ENCODE measurements around the gene SCN4A.
"Not testable (repeated sequence)": the region's sequence is repeated elsewhere in the genome, so short reads cannot be mapped to it uniquely, and the experiment has no call there.

The SCN4A gene

GRCh38 chr17:63928966-63929695, 43.6 kb downstream of the SCN4A start:
- H3K27ac Mint-ChIP-seq (ENCODE audit: low read depth), result no peak overlapping the region
- H3K9me3 Mint-ChIP-seq, result no peaks in the 10 kb centered on the region
- no peak overlapping the region for H3K4me3 Mint-ChIP-seq
- no peaks in the 10 kb centered on the region for H3K27me3 Mint-ChIP-seq
- DNase-seq (ENCODE audit: low spot score in 2 of 2) (no peak), ATAC-seq (replicated peaks; ENCODE audit: extremely low read depth, poor library complexity, severe bottlenecking) (no peak)
- H3K4me1 Mint-ChIP-seq, result peaks cover 22% of the 10 kb centered on the region
- H3K36me3 Mint-ChIP-seq (ENCODE audit: insufficient read depth), result peaks cover 1% of the 10 kb centered on the region

GRCh38 chr17:63928172-63928666, 44.5 kb downstream of the SCN4A start:
- H3K36me3 Mint-ChIP-seq (ENCODE audit: insufficient read depth), result peaks cover 1% of the 10 kb centered on the region
- H3K27ac Mint-ChIP-seq (ENCODE audit: low read depth), result no peak overlapping the region
- H3K4me1 Mint-ChIP-seq, result peaks cover 22% of the 10 kb centered on the region
- ATAC-seq (replicated peaks; ENCODE audit: extremely low read depth, poor library complexity, severe bottlenecking), result no peak
- H3K9me3 Mint-ChIP-seq, result no peaks in the 10 kb centered on the region
- H3K27me3 Mint-ChIP-seq, result no peaks in the 10 kb centered on the region
- no peak overlapping the region for H3K4me3 Mint-ChIP-seq
- no peak for DNase-seq (ENCODE audit: low spot score in 2 of 2)

- DNase-seq (ENCODE audit: low spot score in 2 of 2) (no peak), ATAC-seq (replicated peaks; ENCODE audit: extremely low read depth, poor library complexity, severe bottlenecking) (no peak)
- Mint-ChIP-seq H3K4me1 (peaks cover 20% of the 10 kb centered on the region), H3K9me3 (no peaks in the 10 kb centered on the region), H3K4me3 (no peak overlapping the region), H3K27ac (ENCODE audit: low read depth) (no peak overlapping the region), H3K27me3 (no peaks in the 10 kb centered on the region), H3K36me3 (ENCODE audit: insufficient read depth) (no peaks in the 10 kb centered on the region)
These were observed 45.1 kb downstream of the SCN4A start for GRCh38 chr17:63927464-63928171.

- no peaks in the 10 kb centered on the region for H3K27me3 Mint-ChIP-seq
- no peaks in the 10 kb centered on the region for H3K36me3 Mint-ChIP-seq (ENCODE audit: insufficient read depth)
- H3K27ac Mint-ChIP-seq (ENCODE audit: low read depth), result no peak overlapping the region
- no peak for ATAC-seq (replicated peaks; ENCODE audit: extremely low read depth, poor library complexity, severe bottlenecking)
- no peak for DNase-seq (ENCODE audit: low spot score in 2 of 2)
- H3K4me3 Mint-ChIP-seq, result no peak overlapping the region
- no peaks in the 10 kb centered on the region for H3K9me3 Mint-ChIP-seq
- H3K4me1 Mint-ChIP-seq, result peaks cover 8% of the 10 kb centered on the region
These were observed 46.6 kb downstream of the SCN4A start for GRCh38 chr17:63926164-63926563.

GRCh38 chr17:63925615-63926014, 47.1 kb downstream of the SCN4A start:
- Mint-ChIP-seq H3K4me1 (peaks cover 2% of the 10 kb centered on the region), H3K27me3 (no peaks in the 10 kb centered on the region), H3K9me3 (no peaks in the 10 kb centered on the region), H3K27ac (ENCODE audit: low read depth) (no peak overlapping the region), H3K36me3 (ENCODE audit: insufficient read depth) (no peaks in the 10 kb centered on the region), H3K4me3 (no peak overlapping the region)
- ATAC-seq (replicated peaks; ENCODE audit: extremely low read depth, poor library complexity, severe bottlenecking) (no peak), DNase-seq (ENCODE audit: low spot score in 2 of 2) (no peak)

GRCh38 chr17:63922402-63922801, 50.3 kb downstream of the SCN4A start:
- H3K4me3 Mint-ChIP-seq; H3K27ac Mint-ChIP-seq (ENCODE audit: low read depth); ATAC-seq (replicated peaks; ENCODE audit: extremely low read depth, poor library complexity, severe bottlenecking); H3K4me1 Mint-ChIP-seq; H3K9me3 Mint-ChIP-seq; H3K36me3 Mint-ChIP-seq (ENCODE audit: insufficient read depth); DNase-seq (ENCODE audit: low spot score in 2 of 2): not testable (repeated sequence)
- H3K27me3 Mint-ChIP-seq, result peaks cover 11% of the 10 kb centered on the region

- H3K4me3 Mint-ChIP-seq, result not testable (repeated sequence)
These were observed 51.9 kb downstream of the SCN4A start for GRCh38 chr17:63920779-63921178.

GRCh38 chr17:63920050-63920449, 52.7 kb downstream of the SCN4A start:
- H3K27me3 Mint-ChIP-seq, result peaks cover 11% of the 10 kb centered on the region
- not testable (repeated sequence) for H3K36me3 Mint-ChIP-seq (ENCODE audit: insufficient read depth); ATAC-seq (replicated peaks; ENCODE audit: extremely low read depth, poor library complexity, severe bottlenecking); H3K9me3 Mint-ChIP-seq; H3K4me3 Mint-ChIP-seq; H3K27ac Mint-ChIP-seq (ENCODE audit: low read depth); H3K4me1 Mint-ChIP-seq; DNase-seq (ENCODE audit: low spot score in 2 of 2)

More at GRCh38 chr17:63920779-63921178, 51.9 kb downstream of the SCN4A start:
- H3K27ac Mint-ChIP-seq (ENCODE audit: low read depth); DNase-seq (ENCODE audit: low spot score in 2 of 2); H3K36me3 Mint-ChIP-seq (ENCODE audit: insufficient read depth); ATAC-seq (replicated peaks; ENCODE audit: extremely low read depth, poor library complexity, severe bottlenecking); H3K4me1 Mint-ChIP-seq; H3K9me3 Mint-ChIP-seq: not testable (repeated sequence)
- H3K27me3 Mint-ChIP-seq, result peaks cover 11% of the 10 kb centered on the region

- H3K27ac Mint-ChIP-seq (ENCODE audit: low read depth), result no peak overlapping the region
- DNase-seq (ENCODE audit: low spot score in 2 of 2), result peak; percentile 64 to 71
- H3K4me3 Mint-ChIP-seq, result no peak overlapping the region
- H3K4me1 Mint-ChIP-seq, result peaks cover 7% of the 10 kb centered on the region
- H3K9me3 Mint-ChIP-seq, result no peaks in the 10 kb centered on the region
- ATAC-seq (replicated peaks; ENCODE audit: extremely low read depth, poor library complexity, severe bottlenecking), result peak; percentile 84
- peaks cover 4% of the 10 kb centered on the region for H3K36me3 Mint-ChIP-seq (ENCODE audit: insufficient read depth)
- H3K27me3 Mint-ChIP-seq, result peaks cover 11% of the 10 kb centered on the region
These were observed 53.4 kb downstream of the SCN4A start for GRCh38 chr17:63919311-63919723.

- DNase-seq (ENCODE audit: low spot score in 2 of 2); H3K36me3 Mint-ChIP-seq (ENCODE audit: insufficient read depth); H3K4me1 Mint-ChIP-seq; H3K27ac Mint-ChIP-seq (ENCODE audit: low read depth); ATAC-seq (replicated peaks; ENCODE audit: extremely low read depth, poor library complexity, severe bottlenecking); H3K4me3 Mint-ChIP-seq; H3K9me3 Mint-ChIP-seq: not testable (repeated sequence)
- H3K27me3 Mint-ChIP-seq, result peaks cover 11% of the 10 kb centered on the region
These were observed 53.9 kb downstream of the SCN4A start, which contains the start of gene GH1 for GRCh38 chr17:63918789-63919305. Gene GH1 (minus strand): TSS chr17:63918839. CDS start chr17:63918776, 63 bp downstream.

- H3K36me3 Mint-ChIP-seq (ENCODE audit: insufficient read depth), result peaks cover 5% of the 10 kb centered on the region
- H3K27ac Mint-ChIP-seq (ENCODE audit: low read depth), result no peak overlapping the region
- H3K4me1 Mint-ChIP-seq, result peaks cover 7% of the 10 kb centered on the region
- ATAC-seq (replicated peaks; ENCODE audit: extremely low read depth, poor library complexity, severe bottlenecking) (no peak), DNase-seq (ENCODE audit: low spot score in 2 of 2) (no peak)
- H3K27me3 Mint-ChIP-seq, result peaks cover 11% of the 10 kb centered on the region
- H3K9me3 Mint-ChIP-seq, result no peaks in the 10 kb centered on the region
- no peak overlapping the region for H3K4me3 Mint-ChIP-seq
These were observed 54.4 kb downstream of the SCN4A start for GRCh38 chr17:63918305-63918704.

GRCh38 chr17:63917646-63918045, 55.1 kb downstream of the SCN4A start:
- Mint-ChIP-seq H3K36me3 (ENCODE audit: insufficient read depth) (peaks cover 5% of the 10 kb centered on the region), H3K9me3 (no peaks in the 10 kb centered on the region), H3K4me3 (no peak overlapping the region), H3K4me1 (peaks cover 7% of the 10 kb centered on the region), H3K27me3 (peaks cover 11% of the 10 kb centered on the region), H3K27ac (ENCODE audit: low read depth) (no peak overlapping the region)
- no peak for DNase-seq (ENCODE audit: low spot score in 2 of 2)
- ATAC-seq (replicated peaks; ENCODE audit: extremely low read depth, poor library complexity, severe bottlenecking), result no peak
